GM12891 (cell line): ENCODE data around the gene FAM163B.

Experiments
- POLR2A ChIP-seq: IDR thresholded peaks from 2 replicates; pipeline ENCODE4 v1.6.1; 2011; ENCODE audit warnings: low read depth, low read length, control low read depth
- POLR2AphosphoS5 ChIP-seq: IDR thresholded peaks from 2 replicates; pipeline ENCODE4 v1.6.1; 2011; ENCODE audit warnings: low read depth, low read length, control low read depth
- TAF1 ChIP-seq: IDR thresholded peaks from 2 replicates; pipeline ENCODE4 v1.6.1; 2011; ENCODE audit warnings: low read depth, low read length, control low read depth

DNA sequence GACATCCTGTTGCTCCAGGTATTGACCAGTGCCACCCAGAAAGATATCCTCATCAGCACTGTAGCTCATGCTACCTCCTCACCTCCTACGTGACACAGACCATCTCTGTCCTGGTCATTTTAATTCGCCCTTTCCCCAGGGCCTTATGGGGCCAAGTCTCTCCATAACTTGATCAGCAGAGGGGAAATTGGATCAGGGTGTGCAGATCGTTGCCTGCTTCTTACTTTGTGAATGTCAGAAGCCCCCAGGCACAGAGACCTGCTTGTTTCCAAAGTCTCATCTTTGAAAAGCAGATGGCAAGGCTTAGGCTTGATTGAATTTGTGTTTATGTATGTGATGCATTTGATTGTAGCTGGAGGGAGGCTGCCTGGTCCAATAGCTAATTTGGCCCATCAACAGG is 18.2 kb upstream of the FAM163B start:
- TF ChIP-seq POLR2A: no peak
- TF ChIP-seq POLR2AphosphoS5: no peak
- TF ChIP-seq TAF1: no peak
